Liver (tissue), 9 donors: ENCODE measurements around the gene SPATA33. TPM values are rescaled to one million over a fixed set of nuclear protein-coding genes. Genes with fewer than 3 reads are reported as not detected.
A peak's percentile ranks its signal among the peaks of the same experiment; 100 is the strongest.

Experiments used
- DNase-seq: peaks from one replicate; pipeline ENCODE4 v3.0.0-alpha.2; 2017; ENCODE audit warnings: low spot score
- H3K27ac ChIP-seq, 2 donors: one replicate each; pipeline ENCODE4 v1.7.0; 2013; ENCODE audit warnings: inconsistent platforms in 2 of 2, low read length in 2 of 2, control low read depth in 1 of 2, low read depth in 1 of 2, mild to moderate bottlenecking in 1 of 2
- H3K27me3 ChIP-seq, 4 donors: one replicate each; pipeline versions ENCODE4 v1.6.1 to v1.7.0; 2013; ENCODE audit warnings: low read length in 3 of 4, inconsistent platforms in 1 of 4, mild to moderate bottlenecking in 1 of 4, moderate library complexity in 1 of 4; ENCODE audit not compliant: control insufficient read depth in 4 of 4, insufficient read depth in 4 of 4
- H3K36me3 ChIP-seq, 4 donors: one replicate each; pipeline versions ENCODE4 v1.6.1 to v1.7.0; 2013; ENCODE audit warnings: low read length in 3 of 4, mild to moderate bottlenecking in 3 of 4, low read depth in 1 of 4, moderate library complexity in 1 of 4; ENCODE audit not compliant: control insufficient read depth in 4 of 4, insufficient read depth in 3 of 4
- H3K4me1 ChIP-seq, 4 donors: one replicate each; pipeline versions ENCODE4 v1.6.1 to v1.7.0; 2013; ENCODE audit warnings: low read length in 3 of 4, mild to moderate bottlenecking in 3 of 4, moderate library complexity in 1 of 4; ENCODE audit not compliant: control insufficient read depth in 4 of 4, insufficient read depth in 4 of 4
- H3K4me3 ChIP-seq, 3 donors: one replicate each; pipeline versions ENCODE4 v1.6.1 to v1.7.0; 2013; ENCODE audit warnings: low read length in 3 of 3, control low read depth in 1 of 3, low read depth in 1 of 3, mild to moderate bottlenecking in 1 of 3
- H3K9ac ChIP-seq, 2 donors: one replicate each; pipeline ENCODE4 v1.7.0; 2013; ENCODE audit warnings: low read length in 2 of 2, mild to moderate bottlenecking in 2 of 2, moderate library complexity in 2 of 2, control low read depth in 1 of 2, low read depth in 1 of 2
- H3K9me3 ChIP-seq, 4 donors: one replicate each; pipeline versions ENCODE4 v1.6.1 to v1.7.0; 2013; ENCODE audit warnings: low read length in 3 of 4; ENCODE audit not compliant: control insufficient read depth in 4 of 4
- CTCF ChIP-seq: fragments of 150-350 bp; IDR thresholded peaks from 2 replicates; pipeline ENCODE4 v1.5.1; 2017; ENCODE audit warnings: improper control_type of control experiment, low read depth, low read length; ENCODE audit not compliant: missing input control
- EGR1 ChIP-seq, 2 donors: IDR thresholded peaks; 2 replicates each; pipeline ENCODE4 v1.6.1; 2016 to 2018; ENCODE audit warnings: antibody characterized with exemption in 2 of 2, low read depth in 2 of 2
- FOXA1 ChIP-seq: IDR thresholded peaks from 2 replicates; pipeline ENCODE4 v1.6.1; 2016; ENCODE audit warnings: antibody characterized with exemption
- FOXA2 ChIP-seq: IDR thresholded peaks from 2 replicates; pipeline ENCODE4 v1.6.1; 2016; ENCODE audit warnings: antibody characterized with exemption
- GABPA ChIP-seq, 2 donors: IDR thresholded peaks in 1 of 2; conservative IDR thresholded peaks in 1 of 2; 2 replicates each; pipeline ENCODE4 v1.6.1; 2016; ENCODE audit warnings: antibody characterized with exemption in 2 of 2, mild to moderate bottlenecking in 1 of 2, moderate library complexity in 1 of 2
- HNF4A ChIP-seq, 2 donors: conservative IDR thresholded peaks; 2 replicates each; pipeline ENCODE4 v1.6.1; 2016; ENCODE audit warnings: antibody characterized with exemption in 2 of 2, mild to moderate bottlenecking in 2 of 2
- HNF4G ChIP-seq: IDR thresholded peaks from 2 replicates; pipeline ENCODE4 v1.6.1; 2016; ENCODE audit warnings: antibody characterized with exemption
- MAX ChIP-seq: IDR thresholded peaks from 2 replicates; pipeline ENCODE4 v1.6.1; 2016; ENCODE audit warnings: antibody characterized with exemption
- NR2F2 ChIP-seq: IDR thresholded peaks from 2 replicates; pipeline ENCODE4 v1.6.1; 2016; ENCODE audit warnings: antibody characterized with exemption
- RAD21 ChIP-seq, 2 donors: IDR thresholded peaks; 2 replicates each; pipeline ENCODE4 v1.6.1; 2016; ENCODE audit warnings: antibody characterized with exemption in 2 of 2, mild to moderate bottlenecking in 2 of 2
- REST ChIP-seq: IDR thresholded peaks from 2 replicates; pipeline ENCODE4 v1.6.1; 2016; ENCODE audit warnings: antibody characterized with exemption, mild to moderate bottlenecking
- RXRA ChIP-seq, 2 donors: IDR thresholded peaks; 2 replicates each; pipeline ENCODE4 v1.6.1; 2017 to 2018; ENCODE audit warnings: antibody characterized with exemption in 2 of 2, mild to moderate bottlenecking in 1 of 2
- TAF1 ChIP-seq: conservative IDR thresholded peaks from 2 replicates; pipeline ENCODE4 v1.6.1; 2016; ENCODE audit warnings: antibody characterized with exemption, mild to moderate bottlenecking
- ZBTB33 ChIP-seq: IDR thresholded peaks from 2 replicates; pipeline ENCODE4 v1.6.1; 2016; ENCODE audit warnings: antibody characterized with exemption
- WGBS: extraction: QIAGEN DNeasy Blood & Tissue Kit; methylation state at CpG from one replicate; pipeline ENCODE4 v1.1.7; 2013; 5-methylcytosine and 5-hydroxymethylcytosine counted together
- polyA plus RNA-seq, 2 donors: library from polyadenylated mRNA; stranded (reverse) in 1 of 2; unstranded in 1 of 2; fragments of 200-250 nt in 1 of 2; fragments of >200 nt in 1 of 2; fragmentation: Nextera tagmentation in 1 of 2; extraction: Ambion mirVana in 1 of 2; gene quantifications; one replicate each; pipeline versions ENCODE4 v1.2.1 to v1.2.3, GENCODE V29; 2013 to 2015
- total RNA-seq, 2 donors: library from RNA; depleted of rRNA; stranded (reverse); fragments of >200 nt; gene quantifications; one replicate each; pipeline ENCODE4 v1.2.3, GENCODE V29; 2014
- donor health status: healthy.
- donor health status: healthy.
- donor health status: healthy.
- donor health status: healthy.
- donor health status: healthy.

The SPATA33 gene
- total and polyA plus RNA-seq, 4 donors: 1.6 to 3.6 (median 3.4) TPM

- Histone ChIP-seq H3K4me1 (no peaks in the 10 kb centered on the region), H3K36me3 (no peaks in the 10 kb centered on the region), H3K27ac (no peak overlapping the region), H3K27me3 (no peaks in the 10 kb centered on the region), H3K9ac (no peak overlapping the region), H3K4me3 (no peak overlapping the region), H3K9me3 (no peaks in the 10 kb centered on the region)
- DNase-seq: no peak
- 94% methylated on average over 2 of the region's 2 CpGs for WGBS
- TF ChIP-seq ZBTB33 (no peak), RXRA (IDR thresholded peaks at IDR 0.05) (no peak), CTCF (no peak), RAD21 (IDR thresholded peaks at IDR 0.05) (no peak), HNF4G (no peak), REST (no peak), FOXA1 (no peak), NR2F2 (no peak)
Observed at GRCh38 chr16:89678258-89678657, 20.6 kb downstream of the SPATA33 start.

GRCh38 chr16:89685916-89686315 is 28.3 kb downstream of the SPATA33 start:
- H3K9ac ChIP-seq: no peak overlapping the region
- H3K4me3 ChIP-seq: peak overlapping the region in 1 of 3 donors; percentile 84
- 100% methylated on average over 1 of the region's 1 CpG for WGBS
- H3K27ac ChIP-seq: no peak overlapping the region
- TF ChIP-seq FOXA2 (no peak), HNF4A (conservative IDR thresholded peaks at IDR 0.05) (no peak), REST (no peak), RXRA (IDR thresholded peaks at IDR 0.05) (no peak), ZBTB33 (no peak), EGR1 (IDR thresholded peaks at IDR 0.05; ENCODE audit: low read depth in 2 of 2) (no peak), TAF1 (no peak), MAX (no peak), FOXA1 (no peak), GABPA (IDR thresholded peaks at IDR 0.05 in 1 of 2, conservative IDR thresholded peaks at IDR 0.05 in 1 of 2) (no peak)
- H3K4me1 ChIP-seq: peaks cover 5 to 28% (median 21%) of the 10 kb centered on the region in 4 donors
- H3K27me3 ChIP-seq: no peaks in the 10 kb centered on the region
- no peak for DNase-seq
- H3K9me3 ChIP-seq: no peaks in the 10 kb centered on the region
- peaks cover 0 to 5% (median 1%) of the 10 kb centered on the region in 4 donors for H3K36me3 ChIP-seq
